MM.1S (cell line): ENCODE results near the gene SLC35G3.
"Not testable (repeated sequence)": the region's sequence is repeated elsewhere in the genome, so short reads cannot be mapped to it uniquely, and the experiment has no call there.

Experiments
- EZH2 ChIP-seq: fragments of 300-600 bp; sonication (generic); optimal IDR thresholded peaks from 2 replicates; pipeline ENCODE3; 2017; ENCODE audit warnings: low read depth, mild to moderate bottlenecking, antibody characterized with exemption, low read length, mixed read lengths
- EZH2phosphoT487 ChIP-seq: fragments of 300-600 bp; sonication (generic); IDR thresholded peaks from 2 replicates; pipeline ENCODE4 v1.6.1; 2018; ENCODE audit warnings: antibody characterized with exemption, low read length
- TF ChIP-seq, protein P1 (sequence below): fragments of 300-600 bp; sonication (generic); IDR thresholded peaks from 2 replicates; pipeline ENCODE4 v1.5.1; 2016; ENCODE audit warnings: antibody characterized with exemption, low read length, mixed read lengths

DNA sequence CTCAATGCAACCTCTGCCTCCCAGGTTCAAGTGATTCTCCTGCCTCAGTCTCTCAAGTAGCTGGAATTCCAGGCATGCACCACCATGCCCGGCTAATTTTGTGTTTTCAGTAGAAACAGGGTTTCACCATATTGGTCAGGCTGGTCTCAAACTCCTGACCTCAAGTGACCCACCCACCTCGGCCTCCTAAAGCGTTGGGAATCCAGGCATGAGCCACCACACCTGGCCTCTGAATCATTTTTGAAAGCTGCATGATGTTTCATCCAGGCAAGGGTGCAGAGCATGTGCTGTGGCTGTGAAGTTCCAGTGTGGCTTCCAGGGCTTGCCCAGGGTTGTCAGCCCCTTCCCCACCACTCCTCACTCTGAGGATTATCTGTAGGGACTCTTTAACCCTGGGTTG lies 21.9 kb downstream of the SLC35G3 start:
- TF ChIP-seq, protein P1, sequence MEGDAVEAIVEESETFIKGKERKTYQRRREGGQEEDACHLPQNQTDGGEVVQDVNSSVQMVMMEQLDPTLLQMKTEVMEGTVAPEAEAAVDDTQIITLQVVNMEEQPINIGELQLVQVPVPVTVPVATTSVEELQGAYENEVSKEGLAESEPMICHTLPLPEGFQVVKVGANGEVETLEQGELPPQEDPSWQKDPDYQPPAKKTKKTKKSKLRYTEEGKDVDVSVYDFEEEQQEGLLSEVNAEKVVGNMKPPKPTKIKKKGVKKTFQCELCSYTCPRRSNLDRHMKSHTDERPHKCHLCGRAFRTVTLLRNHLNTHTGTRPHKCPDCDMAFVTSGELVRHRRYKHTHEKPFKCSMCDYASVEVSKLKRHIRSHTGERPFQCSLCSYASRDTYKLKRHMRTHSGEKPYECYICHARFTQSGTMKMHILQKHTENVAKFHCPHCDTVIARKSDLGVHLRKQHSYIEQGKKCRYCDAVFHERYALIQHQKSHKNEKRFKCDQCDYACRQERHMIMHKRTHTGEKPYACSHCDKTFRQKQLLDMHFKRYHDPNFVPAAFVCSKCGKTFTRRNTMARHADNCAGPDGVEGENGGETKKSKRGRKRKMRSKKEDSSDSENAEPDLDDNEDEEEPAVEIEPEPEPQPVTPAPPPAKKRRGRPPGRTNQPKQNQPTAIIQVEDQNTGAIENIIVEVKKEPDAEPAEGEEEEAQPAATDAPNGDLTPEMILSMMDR = not testable (repeated sequence)
- TF ChIP-seq EZH2, EZH2phosphoT487: not testable (repeated sequence)
